ENCODE measurements around the gene ABTB1. TPM values are rescaled to one million over a fixed set of nuclear protein-coding genes. Genes with fewer than 3 reads are reported as not detected.
"Not testable (repeated sequence)": the region's sequence is repeated elsewhere in the genome, so short reads cannot be mapped to it uniquely, and the experiment has no call there.

ABTB1 gene
- polyA plus RNA-seq, 4 donors, result 17.7 to 29.1 (median 21.7) TPM

DNA sequence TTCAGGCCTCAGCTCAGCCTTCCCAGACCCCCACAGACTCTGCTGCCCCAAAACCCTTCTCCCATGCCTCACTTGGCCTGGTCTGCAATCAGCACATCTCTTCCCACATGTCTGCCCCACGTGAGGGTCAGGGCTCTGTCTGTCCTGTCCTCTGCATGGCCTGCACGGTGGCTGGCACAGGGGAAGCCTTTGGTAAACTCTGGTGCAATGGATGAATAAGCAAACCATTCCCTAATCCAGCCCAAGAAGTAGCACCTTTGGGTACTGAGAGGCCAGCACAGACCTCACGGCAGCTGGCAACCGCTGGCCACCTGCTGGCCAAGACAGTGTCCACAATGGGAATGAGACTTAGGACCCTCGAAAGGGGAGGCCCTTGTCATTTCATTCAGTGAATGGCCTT is 27.7 kb downstream of the ABTB1 start:
- no peak for DNase-seq (ENCODE audit: low read depth in 4 of 4, low spot score in 3 of 4)

DNA sequence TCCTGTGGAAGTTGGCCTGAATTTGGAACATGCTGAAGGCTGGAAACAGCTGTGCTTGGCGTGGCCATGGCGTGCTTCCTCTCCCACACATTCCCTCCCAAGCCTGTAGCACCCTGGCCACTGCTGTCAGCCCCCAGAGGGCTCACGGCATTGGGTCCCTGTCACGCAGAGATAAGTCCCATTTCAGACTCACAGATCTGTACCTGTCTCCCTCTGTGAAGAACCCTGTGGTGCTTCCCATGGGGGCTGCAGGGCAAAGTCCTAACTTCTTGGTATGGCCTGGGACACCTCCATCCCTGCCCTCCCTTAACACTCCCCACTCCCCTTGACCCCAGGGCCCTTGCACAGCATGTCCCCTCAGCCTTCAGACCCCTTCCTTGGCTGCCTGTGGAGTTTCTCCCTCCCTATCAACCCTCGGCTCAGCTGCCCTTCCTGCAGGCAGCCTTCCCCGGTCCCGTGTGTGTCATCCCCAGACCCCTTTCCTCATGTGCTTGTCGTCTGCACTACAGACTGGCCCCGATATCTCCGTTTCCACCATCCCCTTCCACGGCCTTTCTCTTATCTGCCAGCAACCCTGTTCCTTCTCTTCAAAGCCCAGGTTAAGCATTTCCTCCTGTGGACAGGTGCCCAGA is 28.6 kb downstream of the ABTB1 start:
- DNase-seq (ENCODE audit: low read depth in 4 of 4, low spot score in 3 of 4), result no peak

DNA sequence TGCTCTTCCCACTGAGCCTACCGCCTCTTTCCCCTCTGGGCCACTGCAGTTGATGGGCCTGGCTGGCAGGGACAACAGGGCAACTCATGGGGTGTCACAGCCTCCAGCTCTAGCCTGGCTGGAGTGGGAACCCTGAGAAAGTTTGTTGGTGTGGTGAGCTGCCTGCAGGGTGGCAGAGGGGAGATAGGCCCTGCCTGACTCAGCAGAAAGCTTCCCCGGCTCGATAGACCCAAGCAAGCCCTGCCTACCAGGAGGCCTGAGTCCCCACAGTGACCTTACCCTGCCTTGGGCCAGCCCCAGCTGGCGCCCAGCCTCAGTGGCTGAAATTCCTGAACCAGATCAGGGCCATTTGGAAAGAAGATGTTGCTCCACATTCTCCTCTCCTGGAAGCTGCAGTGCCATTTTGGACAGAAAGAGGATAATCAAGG is 29.4 kb downstream of the ABTB1 start:
- no peak for DNase-seq (ENCODE audit: low read depth in 4 of 4, low spot score in 3 of 4)

DNA sequence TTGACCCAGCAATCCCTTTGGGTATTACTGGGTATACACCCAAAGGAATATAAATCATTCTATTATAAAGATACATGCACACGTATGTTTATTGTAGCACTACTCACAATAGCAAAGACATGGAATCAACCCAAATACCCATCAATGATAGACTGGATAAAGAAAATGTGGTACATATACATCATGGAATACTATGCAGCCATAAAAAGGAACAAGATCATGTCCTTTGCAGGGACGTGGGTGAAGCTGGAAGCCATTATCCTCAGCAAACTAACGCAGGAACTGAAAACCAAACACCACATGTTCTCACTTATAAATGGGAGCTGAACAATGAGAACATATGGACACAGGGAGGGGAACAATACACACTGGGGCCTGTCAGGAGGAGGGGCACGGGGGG is 32.1 kb downstream of the ABTB1 start:
- DNase-seq (ENCODE audit: low read depth in 4 of 4, low spot score in 3 of 4), result not testable (repeated sequence)

DNA sequence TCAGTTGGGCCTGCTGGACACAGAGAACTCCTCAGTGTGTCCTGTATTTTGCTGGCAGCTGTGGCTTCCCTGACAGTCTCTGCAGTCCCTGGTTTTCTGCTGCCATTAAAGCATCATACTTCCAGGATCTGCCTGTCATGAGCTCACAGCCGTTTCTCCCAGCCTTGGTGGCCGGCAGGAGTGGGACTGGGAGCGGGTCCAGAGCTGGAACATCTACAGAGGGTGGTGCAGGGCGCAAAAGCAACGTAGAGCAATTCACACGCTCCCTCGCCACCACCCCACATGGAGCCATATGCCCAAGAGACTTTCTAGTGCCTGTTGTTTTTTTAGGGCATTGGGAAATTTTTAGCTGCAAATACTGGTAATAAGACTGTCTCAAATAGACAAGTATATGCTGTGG is 33.6 kb downstream of the ABTB1 start:
- no peak for DNase-seq (ENCODE audit: low read depth in 4 of 4, low spot score in 3 of 4)

DNA sequence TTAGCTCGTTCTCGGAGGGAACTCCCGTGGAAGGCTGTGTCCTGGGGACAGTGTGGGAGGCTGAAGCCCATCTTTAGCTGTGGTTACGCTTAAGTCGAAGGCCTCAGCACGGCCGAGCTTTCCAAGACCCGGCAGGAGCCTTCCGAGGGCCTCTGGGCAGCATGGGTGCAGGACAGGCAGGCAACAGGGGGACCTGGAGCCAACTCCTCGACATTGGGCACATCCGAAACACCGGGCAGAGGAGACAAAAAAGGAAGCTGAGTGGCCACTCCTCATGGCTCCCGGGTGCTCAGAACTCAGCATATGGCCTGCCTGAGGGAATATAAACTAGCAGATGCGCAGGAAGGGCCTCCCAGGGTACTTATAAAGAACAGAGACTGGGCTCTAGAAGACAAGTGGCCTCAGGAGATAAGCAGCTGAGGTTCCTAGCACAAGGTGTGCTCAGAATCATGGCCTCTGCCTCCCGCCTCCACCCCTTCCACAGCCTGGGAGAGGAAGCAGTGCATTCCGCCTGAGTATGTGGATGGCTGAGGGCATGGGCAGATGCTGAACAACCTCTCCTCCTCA is 34.1 kb downstream of the ABTB1 start:
- no peak for DNase-seq (ENCODE audit: low read depth in 4 of 4, low spot score in 3 of 4)

DNA sequence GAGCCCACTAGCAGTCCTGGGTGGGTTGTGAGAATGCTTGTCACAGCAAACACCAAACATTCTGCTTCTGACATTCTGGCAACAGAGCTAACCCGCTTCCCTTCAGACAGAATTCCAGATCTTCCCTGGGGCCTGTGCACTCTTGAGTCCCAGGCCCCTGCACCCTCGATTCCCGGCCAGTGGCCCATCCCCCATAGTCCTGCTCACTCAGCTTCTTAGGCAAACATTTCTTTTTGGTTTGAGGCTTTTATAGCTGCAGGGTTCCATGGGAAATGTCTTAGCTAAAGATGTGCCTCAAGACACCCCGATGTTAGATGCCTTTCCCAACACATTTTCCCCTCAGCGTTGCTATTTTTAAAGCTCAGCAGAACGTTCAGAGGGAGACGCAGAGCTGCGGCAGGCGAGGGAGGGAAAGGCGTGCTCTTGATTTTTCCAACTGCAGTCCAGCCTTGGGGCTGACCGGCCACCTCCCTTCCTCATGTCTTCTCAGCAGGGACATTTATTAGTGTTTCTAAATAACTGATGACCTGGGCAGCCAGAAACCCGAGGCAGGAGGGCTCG is 35.2 kb downstream of the ABTB1 start:
- DNase-seq (ENCODE audit: low read depth in 4 of 4, low spot score in 3 of 4), result no peak

DNA sequence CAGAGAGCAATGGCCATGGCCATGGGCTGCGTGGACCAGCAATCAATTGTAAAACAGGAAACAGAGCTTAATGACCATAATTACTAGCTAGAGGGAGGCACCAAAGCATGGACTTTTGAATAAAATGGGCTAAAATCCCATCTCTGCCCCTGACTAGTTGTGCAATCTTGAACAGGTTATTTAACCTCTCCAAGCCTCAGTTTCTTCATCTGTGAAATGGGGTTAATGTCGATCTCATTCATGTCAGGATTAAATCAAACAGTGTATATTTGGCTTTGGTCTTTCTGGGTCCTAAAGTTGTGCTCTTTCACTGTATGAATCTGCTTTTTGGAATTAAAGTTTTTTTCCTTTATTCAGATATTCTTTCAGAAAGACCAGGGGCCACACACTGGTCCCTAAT is 36.1 kb downstream of the ABTB1 start:
- DNase-seq (ENCODE audit: low read depth in 4 of 4, low spot score in 3 of 4), result no peak

DNA sequence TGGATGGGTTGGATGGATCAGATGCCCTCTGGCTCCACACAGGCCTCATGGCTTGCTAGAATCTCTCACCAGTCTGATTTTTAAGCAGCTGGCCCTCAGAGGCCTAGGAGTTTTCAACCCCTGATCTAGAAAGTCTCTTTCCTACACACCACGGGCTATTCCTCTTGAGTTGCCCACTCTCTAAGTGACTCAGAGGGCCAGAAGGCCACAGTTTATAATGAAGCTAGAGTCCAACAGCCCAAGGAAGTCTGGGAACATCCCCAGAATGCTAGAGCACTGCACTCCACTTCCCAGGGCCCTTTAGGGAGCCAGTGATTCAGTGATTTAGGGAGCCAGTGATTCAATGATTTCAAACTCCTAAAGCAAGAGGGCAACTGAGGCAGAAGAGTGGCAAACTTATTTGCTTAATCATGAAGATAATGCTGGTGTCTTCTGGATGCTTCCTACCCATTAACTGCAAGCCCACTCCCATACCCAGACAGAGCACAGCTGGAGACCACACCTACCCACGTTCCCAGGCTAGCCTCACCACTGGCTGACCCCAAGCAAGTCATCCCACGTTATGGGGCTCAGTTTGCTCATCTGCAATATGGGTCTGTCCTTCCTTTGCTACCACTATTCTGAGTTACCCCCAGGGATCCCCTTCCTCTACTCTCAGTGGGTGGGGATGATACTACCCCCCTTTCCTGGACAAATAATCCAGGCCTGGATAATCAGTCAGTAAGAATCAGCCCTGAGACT is 36.7 kb downstream of the ABTB1 start:
- no peak for DNase-seq (ENCODE audit: low read depth in 4 of 4, low spot score in 3 of 4)

DNA sequence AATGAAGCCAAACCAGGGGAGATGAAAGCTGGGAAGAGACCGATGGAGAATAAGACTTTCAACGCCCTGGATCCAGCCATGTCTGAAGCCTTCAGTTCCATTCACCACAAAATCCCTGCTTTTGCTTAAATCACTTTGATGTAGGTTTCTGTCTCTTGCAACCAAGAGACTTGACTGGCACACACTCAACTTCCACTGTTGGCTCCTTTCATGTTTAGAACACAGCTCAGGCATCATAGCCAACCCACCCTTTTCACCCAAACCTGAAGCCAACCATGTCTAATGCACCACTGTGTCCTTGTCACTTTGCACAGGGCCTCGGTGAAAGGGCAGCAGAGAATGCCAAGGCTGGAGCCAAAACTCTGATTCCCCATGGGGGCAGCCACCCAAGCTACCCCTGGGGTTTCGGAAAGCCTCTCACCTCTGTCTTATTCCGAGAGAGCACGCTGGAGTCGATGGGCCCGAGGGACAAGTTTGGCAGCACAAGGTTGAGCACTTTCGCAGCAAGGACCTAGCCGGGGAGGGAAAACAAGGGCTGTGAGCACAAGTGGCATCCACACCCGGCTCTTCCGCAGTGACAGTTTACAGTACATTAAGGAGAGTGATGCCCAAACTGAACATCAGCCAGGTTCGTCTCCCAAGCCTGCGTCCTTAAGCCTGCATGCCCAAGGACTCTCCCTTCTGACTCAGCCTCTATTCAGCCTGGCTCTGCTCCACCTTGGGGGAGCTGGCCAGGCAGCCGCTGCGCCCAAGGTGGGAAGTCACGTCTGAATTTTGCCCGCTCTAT is 37.6 kb downstream of the ABTB1 start:
- no peak for DNase-seq (ENCODE audit: low read depth in 4 of 4, low spot score in 3 of 4)

DNA sequence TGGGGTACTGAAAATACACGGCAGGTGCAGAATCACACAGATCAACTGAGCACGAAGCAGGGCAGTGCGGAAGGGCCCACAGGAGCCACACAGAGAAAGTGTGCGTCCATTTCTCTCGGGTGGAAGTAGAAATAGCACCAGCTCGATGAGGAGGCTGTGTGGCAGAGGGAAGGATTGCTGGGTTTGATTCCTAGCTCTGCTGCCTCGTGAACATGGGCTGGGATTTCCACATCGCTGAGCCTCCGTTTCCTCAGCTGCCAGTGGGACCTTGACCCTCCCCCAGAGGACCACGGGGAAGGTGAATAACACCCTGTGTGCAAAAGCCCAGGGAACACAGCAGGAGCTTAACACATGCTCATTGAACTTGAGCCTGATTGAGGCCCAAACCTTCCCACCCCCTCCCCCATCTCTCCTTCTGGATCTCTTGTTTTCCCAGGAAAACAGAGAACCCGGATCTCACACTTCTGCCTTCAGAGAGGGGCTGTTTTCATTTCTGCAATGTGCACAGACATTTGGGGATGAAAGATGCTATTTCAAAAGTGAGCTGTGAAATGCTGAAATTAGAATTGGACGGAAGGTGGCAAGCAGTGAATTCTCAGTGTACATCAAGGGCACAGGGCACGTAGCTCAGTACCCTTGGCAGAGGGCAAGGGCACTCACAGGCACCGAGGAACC is 38.4 kb downstream of the ABTB1 start:
- DNase-seq (ENCODE audit: low read depth in 4 of 4, low spot score in 3 of 4), result no peak

DNA sequence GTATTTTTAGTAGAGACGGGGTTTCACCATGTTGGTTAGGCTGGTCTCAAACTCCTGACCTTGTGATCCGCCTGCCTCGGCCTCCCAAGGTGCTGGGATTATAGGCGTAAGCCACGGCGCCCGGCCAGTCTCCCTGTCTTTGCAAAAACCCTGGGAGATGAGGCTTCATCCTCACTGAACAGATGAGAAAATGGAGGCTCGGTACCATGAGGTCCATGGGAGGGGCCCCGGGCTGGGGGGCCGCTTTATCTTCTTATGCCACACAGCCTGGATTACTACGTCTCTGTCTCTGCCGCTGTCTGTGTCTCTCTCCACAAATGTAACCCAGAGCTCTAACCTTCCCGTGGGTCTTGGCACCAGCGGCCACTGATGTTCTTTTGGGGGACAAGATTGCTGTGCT is 39.1 kb downstream of the ABTB1 start:
- no peak for DNase-seq (ENCODE audit: low read depth in 4 of 4, low spot score in 3 of 4)

DNA sequence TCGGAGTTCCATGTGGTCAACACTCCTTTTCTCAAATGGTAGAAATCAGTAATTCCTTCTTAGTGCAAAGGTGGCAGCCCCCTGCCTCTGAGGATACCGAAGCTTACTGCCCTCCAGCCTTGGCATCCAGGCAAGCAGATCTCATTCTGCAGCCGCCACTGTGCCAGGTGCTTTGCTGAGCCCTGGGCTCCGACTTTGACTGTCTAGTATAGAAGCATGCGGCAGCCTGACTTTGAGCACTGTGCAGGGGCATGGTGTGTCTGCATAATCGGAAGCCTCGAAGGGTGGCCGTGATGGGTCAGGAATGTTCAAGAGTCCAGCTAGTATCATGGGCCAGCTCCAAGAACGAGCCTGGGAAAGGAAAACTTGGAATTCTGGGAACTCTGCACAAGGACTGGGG is 39.7 kb downstream of the ABTB1 start:
- no peak for DNase-seq (ENCODE audit: low read depth in 4 of 4, low spot score in 3 of 4)

DNA sequence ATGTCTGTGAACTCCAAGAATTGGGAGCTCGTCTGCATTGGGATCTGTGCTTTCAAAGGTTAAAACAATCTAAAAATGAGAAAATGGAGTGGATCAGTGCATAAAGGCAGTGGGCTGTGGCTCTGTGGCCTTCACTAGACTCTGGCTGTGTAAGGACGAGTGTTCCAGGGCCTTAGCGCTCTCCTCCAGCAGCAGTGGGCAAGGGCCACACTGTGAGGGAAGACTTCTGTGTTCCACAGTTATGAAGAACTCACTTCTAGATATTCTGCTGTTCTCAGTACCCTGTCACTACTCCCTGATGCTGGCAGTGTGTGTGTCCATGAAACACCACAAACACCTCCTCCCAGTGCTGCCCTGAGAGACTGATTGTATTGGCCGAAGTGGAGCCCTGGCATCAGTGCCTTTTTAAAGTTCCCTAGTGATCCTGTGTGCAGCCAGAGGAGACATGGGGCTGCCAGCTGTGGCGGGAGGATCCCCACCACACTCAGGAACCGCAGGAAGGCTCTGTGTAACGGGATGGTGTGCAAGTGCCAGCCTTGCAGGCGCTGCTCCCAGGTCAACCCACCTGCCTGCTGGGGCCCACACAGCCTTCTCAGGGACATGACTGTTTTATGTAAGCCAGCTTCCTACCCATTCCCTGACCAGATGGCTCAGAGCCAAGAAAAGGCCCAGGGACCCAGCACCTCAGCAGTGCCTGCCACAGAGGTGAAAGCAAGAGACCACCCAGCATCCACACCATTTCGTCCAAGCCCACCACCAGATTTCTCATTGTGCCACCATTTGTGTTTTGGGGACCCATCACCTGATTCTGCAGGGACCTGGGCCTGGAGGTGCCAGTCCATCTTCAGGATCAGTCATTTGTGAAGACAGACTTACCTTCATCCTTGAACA is 40.4 kb downstream of the ABTB1 start:
- no peak for DNase-seq (ENCODE audit: low read depth in 4 of 4, low spot score in 3 of 4)

DNA sequence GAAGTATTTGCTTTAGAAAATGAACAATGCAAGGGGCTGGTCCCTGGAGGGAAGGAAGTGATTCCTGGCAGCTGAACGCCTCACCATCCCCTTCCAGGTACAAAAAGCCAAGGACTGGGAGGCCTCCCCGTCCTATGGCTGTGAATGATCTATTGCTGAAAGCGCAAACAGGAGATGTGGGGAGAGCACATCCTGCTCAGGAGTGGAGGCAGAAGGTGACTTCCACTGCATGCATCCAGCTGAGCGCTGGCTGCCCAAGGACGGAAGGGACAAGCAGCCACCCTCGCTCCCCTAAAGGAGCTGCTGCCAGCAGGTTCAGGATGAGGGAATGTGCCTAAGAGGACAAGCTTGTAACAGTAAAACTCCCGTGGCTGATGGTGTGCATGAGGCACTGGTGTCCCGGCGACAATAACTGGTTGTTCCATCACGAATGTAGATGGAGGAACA is 41.4 kb downstream of the ABTB1 start:
- DNase-seq (ENCODE audit: low read depth in 4 of 4, low spot score in 3 of 4), result no peak

DNA sequence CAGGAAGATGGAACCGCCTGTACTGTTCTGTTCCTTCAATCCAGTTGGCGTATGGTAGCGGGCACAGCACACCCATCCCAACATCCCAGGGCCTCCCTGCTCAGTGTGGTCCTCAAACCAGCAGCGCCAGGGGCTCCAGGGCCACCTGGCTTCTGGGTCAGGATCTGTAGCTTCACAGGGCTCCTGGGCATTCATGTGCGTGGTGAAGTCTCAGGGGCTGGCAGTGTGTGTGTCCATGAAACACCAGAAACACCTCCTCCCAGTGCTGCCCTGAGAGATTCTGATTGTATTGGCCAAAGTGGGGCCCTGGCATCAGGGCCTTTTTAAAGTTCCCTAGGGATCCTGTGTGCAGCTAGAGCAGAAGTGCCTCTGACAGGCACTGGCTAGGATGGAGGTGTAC is 42.1 kb downstream of the ABTB1 start:
- DNase-seq (ENCODE audit: low read depth in 4 of 4, low spot score in 3 of 4), result no peak

DNA sequence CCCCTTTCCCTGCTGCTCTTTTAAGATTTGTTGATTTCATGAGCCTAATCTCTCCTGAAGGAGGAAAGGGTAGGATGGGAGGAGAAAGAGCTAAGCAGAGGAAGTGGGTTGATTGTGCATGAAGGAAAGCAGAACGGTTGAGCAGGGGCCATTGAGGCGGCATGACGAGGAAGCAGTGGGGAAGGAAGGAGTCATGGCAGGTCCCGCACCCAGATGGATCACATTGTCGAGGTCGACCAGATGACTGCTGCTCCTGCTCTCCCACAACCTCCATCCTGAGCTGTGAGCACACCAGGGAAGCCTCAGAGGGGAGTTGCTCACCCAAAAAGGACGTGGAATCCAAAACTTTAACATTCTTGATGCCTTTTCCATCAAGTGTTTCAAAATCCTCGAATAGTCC is 42.8 kb downstream of the ABTB1 start:
- no peak for DNase-seq (ENCODE audit: low read depth in 4 of 4, low spot score in 3 of 4)

DNA sequence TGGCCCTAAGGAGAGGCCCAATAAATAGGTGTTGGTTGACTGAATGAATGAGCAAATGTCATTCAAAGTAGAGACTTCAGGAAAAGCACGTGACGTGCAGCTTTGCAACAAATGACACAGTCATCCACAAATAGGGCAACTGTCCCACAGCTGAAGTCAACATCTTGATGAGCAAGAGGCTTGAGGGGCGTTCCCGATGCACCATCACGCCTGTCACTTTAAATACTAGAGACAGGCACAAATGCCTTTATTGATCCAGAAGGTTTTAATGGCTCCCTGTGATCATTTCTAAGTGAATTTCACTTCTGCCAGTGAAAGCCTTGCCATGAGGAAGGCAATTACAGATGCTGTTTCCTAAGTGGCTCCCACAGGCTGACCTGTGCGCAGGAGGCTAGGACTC is 43.6 kb downstream of the ABTB1 start:
- no peak for DNase-seq (ENCODE audit: low read depth in 4 of 4, low spot score in 3 of 4)
